ENCODE measurements around the gene SLC66A1.
"Not testable (repeated sequence)": the region's sequence is repeated elsewhere in the genome, so short reads cannot be mapped to it uniquely, and the experiment has no call there.

Gene SLC66A1

GRCh38 chr1:19311931-19312781, at the start of gene SLC66A1, which contains the start of gene AKR7A2:
Gene SLC66A1, plus strand, starts transcription at chr1:19312326. Its CDS starts 5,352 bp downstream, at chr1:19317678.
Gene AKR7A2, minus strand, starts transcription at chr1:19312144. Its CDS starts 20 bp downstream, at chr1:19312124.
- peak; percentile 82 for DNase-seq (ENCODE audit: low read depth)

- DNase-seq (ENCODE audit: low read depth), result no peak
Measured at GRCh38 chr1:19262744-19263143, 49.4 kb upstream of the SLC66A1 start.

DNA sequence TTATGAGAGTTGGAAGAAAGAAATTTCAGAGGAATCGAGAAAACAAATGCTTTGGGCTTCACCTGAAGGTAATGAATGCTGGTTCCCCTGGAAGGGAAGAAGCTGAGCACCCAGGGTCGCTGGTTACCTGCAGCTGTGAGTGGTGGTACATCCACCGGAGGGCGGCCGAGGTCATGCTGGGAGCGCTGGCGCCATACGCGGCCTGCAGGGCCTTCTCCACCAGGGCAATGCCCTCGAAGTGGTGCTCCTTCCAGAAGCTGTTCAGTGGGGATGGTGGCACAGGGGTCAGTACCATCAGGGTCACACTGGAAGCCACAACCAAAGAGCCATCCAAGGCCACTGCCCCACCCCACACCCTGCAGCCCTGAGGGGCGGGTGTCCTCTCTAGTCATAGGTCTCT, 43.7 kb upstream of the SLC66A1 start:
- no peak for DNase-seq (ENCODE audit: low read depth)

GRCh38 chr1:19269427-19270342, 42.4 kb upstream of the SLC66A1 start:
- DNase-seq (ENCODE audit: low read depth), result not testable (repeated sequence)

- not testable (repeated sequence) for DNase-seq (ENCODE audit: low read depth)
Measured at GRCh38 chr1:19270343-19270730, 41.8 kb upstream of the SLC66A1 start.

DNA sequence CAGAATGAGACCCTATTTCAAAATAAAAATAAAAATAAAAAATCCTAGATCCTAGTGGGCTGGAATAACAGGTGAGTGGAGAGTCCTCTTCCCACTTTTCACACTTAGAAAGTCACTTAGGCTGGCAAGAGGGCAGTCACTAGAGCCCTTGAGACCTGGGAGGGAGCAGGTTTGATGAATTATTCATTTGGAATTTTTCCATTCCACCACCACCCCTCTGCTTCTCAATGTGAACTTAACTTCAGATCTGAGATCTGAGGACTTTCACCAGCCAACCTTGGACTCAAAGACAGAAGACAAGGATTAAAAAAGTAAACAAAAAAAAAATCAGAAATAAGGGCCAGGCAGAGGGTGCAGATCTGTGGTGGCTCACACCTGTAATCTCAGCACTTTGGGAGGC, 40.1 kb upstream of the SLC66A1 start:
- no peak for DNase-seq (ENCODE audit: low read depth)

DNA sequence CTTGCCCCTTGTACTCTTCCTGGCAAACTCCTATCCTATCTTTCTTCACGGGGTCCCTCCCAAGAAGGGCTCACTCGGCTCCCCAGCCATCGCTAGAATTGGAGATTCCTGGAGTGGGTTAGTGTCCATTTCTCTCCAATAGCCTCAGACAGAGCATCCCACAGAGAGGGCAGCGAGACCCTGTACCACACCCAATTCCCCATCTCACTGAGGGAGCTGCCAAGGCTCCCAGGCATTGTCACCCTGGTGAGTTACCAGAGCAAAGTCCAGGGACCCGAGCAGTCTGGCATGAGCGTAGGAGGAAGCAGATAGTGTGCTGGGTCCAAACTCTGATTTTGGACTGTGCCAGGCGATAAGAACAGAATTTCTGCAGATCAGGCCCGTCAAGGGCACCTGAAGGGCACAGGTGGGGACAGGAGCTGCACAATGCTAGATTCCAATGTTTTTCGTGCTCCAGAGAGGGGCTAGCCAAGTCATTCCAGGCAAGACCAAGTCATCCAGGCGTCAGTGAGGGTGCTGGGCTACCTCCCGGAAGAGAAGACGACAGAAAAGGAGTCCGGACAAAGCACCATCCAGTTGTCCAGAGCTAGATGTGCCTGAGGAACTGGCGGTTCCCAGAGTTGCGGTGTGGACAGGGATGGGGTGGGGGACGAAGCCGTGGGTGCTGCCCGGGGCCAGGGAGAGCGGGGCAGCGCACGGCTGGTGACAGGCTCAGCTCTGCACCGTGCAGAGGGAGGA, 38.9 kb upstream of the SLC66A1 start:
- no peak for DNase-seq (ENCODE audit: low read depth)

DNA sequence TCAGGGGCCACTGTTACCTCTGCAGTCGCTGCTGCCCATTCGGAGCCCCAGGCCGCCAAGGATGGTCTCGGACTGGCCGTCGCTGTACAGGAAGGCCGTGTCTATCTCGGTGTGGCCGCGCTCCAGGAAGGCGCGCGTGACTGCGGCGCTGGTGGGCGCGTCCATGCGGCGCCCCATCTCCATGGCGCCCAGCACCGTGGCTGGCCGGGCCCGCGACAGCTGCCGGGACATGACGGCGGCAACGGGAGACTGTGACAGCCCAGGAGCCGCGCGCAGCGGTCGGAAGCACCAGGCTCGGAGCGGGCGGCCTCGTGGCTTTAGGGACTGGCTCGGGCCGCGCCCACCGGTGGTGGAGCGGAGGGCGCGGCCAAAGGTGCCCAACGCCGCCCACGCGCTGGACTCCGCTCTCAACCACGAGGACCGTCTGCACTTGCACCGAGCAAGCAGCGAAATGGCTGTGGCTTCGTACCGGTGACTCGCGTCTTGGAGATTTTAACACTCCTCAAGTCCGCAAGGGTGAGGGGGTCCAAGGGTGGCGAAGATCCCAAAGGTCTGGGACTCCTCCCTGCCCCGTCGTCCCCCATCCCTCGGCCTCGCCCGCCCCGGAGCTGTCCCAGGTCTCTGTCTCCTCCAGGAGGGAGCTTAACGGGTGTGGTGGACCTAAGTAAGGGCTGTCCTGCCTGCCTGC, 38.1 kb upstream of the SLC66A1 start:
- DNase-seq (ENCODE audit: low read depth), result not testable (repeated sequence)

- no peak for DNase-seq (ENCODE audit: low read depth)
Measured at GRCh38 chr1:19274636-19275035, 37.5 kb upstream of the SLC66A1 start.

GRCh38 chr1:19283891-19284290, 28.2 kb upstream of the SLC66A1 start:
- DNase-seq (ENCODE audit: low read depth), result no peak

GRCh38 chr1:19284881-19285280, 27.2 kb upstream of the SLC66A1 start:
- DNase-seq (ENCODE audit: low read depth), result no peak

GRCh38 chr1:19285366-19285765, 26.8 kb upstream of the SLC66A1 start:
- not testable (repeated sequence) for DNase-seq (ENCODE audit: low read depth)

GRCh38 chr1:19285807-19286206, 26.3 kb upstream of the SLC66A1 start:
- not testable (repeated sequence) for DNase-seq (ENCODE audit: low read depth)

- no peak for DNase-seq (ENCODE audit: low read depth)
Measured at GRCh38 chr1:19287436-19288185, 24.5 kb upstream of the SLC66A1 start.

DNA sequence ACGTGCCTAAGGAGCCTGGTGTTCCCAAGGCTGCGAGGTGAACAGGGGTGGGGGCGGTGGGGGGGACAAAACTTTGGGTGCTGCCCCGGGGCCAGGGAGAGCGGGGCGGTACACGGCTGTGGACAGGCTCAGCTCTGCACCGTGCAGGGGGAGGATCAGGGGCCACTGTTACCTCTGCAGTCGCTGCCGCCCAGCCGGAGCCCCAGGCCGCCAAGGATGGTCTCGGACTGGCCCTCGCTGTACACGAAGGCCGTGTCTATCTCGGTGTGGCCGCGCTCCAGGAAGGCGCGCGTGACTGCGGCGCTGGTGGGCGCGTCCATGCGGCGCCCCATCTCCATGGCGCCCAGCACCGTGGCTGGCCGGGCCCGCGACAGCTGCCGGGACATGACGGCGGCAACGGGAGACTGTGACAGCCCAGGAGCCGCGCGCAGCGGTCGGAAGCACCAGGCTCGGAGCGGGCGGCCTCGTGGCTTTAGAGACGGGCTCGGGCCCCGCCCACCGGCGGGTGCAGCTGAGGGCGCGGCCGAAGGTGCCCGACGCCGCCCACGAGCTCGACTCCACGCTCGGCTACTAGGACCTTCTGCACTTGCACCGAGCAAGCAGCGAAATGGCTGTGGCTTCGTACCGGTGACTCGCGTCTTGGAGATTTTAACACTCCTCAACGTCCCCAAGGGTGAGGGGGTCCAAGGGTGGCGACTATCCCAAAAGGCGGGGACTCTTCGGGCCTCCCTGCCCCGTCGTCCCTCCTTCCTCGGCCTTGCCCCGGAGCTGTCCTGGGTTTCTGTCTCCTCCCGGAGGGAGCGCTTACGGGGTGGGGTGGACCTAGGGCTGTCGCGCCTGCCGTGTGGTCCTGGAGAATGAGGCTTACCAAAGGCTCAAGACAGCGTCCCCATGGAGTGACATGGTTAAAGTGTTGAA, 23.5 kb upstream of the SLC66A1 start, which contains the start of gene AKR7A3:
TSS of gene AKR7A3 (minus strand) at position 447 of the 918 bp plus-strand sequence. CDS start at position 386, 61 bp downstream.
- DNase-seq (ENCODE audit: low read depth), result peak; percentile 31

GRCh38 chr1:19289244-19289643, 22.9 kb upstream of the SLC66A1 start:
- DNase-seq (ENCODE audit: low read depth), result no peak

DNA sequence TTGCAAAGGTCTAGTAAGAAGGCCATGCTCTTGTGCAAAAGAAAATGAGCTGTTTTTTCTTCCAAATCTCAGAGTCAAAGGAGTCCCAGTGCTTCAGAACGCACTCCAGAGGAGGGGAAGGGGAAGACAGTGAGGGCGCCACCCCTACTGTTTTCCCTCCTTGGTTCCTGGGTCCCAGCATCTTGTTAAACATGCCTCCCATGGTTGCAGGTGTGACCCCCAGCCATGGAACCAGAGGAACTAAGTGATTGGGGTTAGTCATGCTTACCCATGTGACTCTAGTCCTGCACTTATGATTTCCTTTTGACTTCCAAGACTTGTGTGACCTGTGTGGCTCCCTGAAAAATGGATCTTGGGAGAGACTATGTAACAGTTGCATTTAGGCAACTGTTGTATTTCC, 17.5 kb upstream of the SLC66A1 start:
- DNase-seq (ENCODE audit: low read depth), result no peak

GRCh38 chr1:19300211-19300610, 11.9 kb upstream of the SLC66A1 start:
- no peak for DNase-seq (ENCODE audit: low read depth)

DNA sequence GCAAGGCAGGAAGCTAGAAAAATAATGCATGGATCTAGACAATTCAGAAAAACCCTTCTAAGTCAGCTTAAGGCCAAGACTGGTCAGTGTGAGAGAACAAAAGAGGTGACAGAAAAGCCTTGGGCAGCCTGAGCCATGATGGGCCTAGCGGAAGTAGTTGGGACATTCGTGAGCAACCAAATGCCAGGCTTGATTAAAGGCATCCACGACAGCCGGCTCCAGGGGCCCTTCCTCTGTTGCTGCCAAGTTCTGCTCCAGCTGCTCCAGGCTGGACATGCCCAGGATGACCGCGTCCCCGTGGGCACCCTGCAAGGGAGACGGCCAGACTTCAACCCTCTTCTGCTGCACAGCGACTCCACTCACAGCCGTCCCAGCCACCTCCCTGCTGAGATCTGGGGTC, 8.0 kb upstream of the SLC66A1 start:
- DNase-seq (ENCODE audit: low read depth), result not testable (repeated sequence)

Measured in stimulated activated CD4-positive, alpha-beta T cell treated with anti-CD3 and anti-CD28 coated beads, Interleukin-2, amount 100 ng/mL, for 4 hours (primary cell).